Fibroblast of upper back skin (primary cell): Measurements from ENCODE around the gene NAA20.
"Not testable (repeated sequence)": the region's sequence is repeated elsewhere in the genome, so short reads cannot be mapped to it uniquely, and the experiment has no call there.

ENCODE experiments used
- DNase-seq: peaks from one replicate; pipeline ENCODE4 v3.0.0-alpha.2; 2013

Gene NAA20

DNA sequence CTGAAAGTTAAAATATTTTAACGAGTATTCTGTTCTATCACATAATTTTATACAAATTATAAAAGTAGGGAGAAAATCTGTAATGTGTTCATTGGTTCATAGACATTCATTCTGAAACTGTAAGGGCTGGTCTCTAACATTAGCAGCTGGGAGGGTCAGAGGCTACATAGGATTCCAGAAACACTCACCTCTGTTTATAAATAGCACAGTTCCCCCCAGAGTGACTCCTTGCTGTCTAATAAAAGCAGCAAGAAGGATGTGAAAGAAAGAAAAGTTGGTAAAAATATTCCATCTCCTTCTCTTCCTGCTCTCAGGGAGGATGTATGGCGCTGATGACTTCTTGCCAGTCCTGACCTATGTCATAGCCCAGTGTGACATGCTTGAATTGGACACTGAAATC, 25.3 kb upstream of the NAA20 start:
- DNase-seq, result no peak

DNA sequence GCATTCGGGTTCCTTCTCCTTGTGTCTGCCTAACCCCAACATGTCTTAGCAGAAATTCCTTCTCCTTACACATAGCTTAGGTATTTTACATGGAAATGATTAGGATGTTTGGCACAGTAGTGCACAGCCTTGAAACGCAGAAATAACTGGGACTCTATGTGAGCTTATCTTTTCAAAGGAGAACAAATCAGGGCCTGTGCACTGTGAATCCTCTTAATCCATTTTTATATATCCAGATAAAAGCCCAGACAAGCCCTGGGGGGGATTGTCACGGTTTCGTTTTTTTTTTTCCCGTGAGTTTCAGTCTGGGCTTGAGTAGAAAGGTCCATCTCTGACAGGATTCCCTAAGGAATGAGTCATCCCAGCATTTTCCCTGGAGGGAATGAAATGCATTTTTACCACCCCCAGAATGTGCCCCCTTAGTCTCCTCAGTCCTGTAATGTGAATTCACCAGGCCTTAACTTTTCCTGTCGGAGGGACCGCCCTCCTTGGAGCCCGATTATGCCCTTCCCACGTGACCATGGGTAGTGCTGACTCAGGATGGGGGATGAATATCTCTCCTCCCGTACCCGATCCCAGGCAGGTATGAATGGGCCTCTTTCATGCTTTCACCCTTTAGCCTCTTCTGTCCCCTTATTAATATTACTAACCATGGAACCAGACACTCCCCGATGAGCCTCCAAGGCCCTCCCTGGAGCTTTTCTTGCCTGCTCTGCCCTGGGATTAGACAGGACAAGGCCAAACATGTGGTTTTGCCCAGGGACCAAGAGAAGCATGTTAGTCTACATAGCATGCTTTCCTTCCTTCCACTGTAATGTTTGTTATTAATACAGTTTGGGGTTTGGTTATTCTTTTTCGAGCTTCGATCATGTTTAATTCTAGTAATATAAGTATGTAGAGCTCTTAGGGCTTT, 23.9 kb upstream of the NAA20 start:
- DNase-seq, result peak; percentile 95

DNA sequence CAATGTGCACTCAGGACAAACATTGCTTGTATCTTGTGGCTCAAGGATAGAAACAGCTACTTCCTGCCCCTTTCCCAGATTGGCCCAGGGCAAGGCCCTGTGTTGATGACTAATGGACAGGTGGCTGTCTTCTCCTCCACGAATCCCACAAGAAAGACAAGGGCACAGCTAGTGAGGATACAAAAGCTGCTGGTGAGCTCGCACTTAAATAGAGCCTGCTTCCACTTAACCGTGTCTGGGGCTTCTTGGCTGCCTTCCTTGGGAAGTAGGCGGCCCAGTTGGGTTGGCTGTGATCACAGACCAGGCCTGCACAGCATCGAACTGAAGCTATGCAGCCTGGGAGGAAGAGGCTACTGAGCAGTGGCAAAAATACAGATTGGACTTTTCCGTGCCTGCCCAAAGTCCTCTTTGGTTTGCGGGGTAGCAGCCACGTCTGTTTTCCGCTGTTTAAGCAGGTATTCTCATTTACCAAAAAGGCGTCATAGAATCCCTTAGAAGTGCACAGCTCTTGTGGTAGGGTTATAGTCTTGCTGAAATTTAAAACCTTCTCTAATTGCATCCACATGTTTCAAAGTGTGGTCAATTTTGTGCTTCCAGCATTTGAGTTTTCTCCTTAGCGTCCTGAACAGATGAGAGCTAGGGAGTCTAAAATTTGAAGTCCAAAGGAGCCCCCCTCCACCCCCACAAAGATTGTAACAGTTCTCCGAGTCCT, 23.0 kb upstream of the NAA20 start:
- DNase-seq, result peak; percentile 73

DNA sequence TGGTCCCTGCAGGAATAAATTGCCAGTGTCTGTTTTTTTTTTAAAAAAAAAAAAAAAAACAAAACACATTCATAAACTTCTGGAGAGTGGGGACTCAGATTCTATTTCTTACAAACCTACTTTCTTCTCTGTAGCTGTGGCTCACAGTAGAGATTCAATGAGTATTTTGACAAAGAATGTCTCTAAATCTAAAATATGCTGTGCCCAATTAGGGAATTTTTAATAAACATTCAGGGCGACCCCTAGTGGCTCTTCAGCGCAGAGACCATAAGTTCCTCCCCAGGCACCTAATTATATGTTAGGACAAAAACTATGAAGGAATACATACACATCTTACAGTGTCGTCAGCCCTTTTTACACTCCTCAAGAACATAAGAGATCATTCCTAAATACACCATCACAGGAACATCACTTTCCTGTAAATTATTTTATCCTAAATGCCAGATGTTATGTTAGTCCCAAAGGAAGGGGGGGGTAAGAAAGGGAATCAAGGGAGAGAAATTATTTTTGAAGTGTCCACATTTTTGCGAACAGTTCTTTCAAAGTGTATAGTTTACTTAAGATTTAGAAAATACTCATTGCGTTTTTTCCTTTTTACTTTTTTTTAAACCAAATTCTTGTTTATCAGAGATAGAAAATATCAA, 21.8 kb upstream of the NAA20 start:
- DNase-seq, result peak; percentile 75

DNA sequence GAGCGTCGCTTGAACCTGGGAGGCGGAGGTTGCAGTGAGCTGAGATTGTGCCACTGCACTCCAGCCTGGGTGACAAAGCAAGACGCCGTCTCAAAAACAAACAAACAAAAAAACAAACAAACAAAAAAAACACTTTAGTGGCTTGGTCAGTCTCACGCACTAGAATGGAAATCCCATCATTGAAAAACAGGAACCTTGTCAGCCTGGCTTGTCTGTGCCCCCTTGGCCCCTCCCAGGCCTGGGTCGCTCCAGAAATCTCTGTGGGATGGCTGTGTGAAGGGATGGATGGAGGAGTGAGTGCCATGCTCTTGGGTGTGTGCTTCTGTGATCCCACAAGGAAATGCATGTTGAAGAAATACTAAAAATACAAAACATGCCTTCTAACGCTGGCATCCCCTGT, 20.9 kb upstream of the NAA20 start:
- DNase-seq, result no peak

DNA sequence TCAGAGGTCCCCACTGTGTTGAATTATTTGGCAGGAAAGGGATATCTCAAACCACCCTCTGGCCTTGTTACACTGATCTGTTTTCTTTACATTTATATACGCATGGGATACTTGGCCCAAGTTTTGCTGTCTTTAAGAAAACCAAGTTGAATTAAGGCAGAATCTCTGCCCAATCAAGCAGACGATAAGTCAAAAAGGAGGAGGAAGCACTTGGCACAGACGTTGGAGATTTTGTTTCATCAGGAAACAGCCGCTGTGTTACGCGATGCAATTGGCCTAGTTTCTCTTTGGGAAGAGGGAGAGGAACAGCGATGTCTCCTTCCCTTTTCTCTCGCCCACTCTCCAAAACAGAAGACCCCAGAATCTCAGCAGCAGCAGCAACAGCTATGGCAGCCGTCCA, 20.2 kb upstream of the NAA20 start:
- no peak for DNase-seq

- no peak for DNase-seq
These were observed 18.0 kb upstream of the NAA20 start for GRCh38 chr20:19998990-19999705.

DNA sequence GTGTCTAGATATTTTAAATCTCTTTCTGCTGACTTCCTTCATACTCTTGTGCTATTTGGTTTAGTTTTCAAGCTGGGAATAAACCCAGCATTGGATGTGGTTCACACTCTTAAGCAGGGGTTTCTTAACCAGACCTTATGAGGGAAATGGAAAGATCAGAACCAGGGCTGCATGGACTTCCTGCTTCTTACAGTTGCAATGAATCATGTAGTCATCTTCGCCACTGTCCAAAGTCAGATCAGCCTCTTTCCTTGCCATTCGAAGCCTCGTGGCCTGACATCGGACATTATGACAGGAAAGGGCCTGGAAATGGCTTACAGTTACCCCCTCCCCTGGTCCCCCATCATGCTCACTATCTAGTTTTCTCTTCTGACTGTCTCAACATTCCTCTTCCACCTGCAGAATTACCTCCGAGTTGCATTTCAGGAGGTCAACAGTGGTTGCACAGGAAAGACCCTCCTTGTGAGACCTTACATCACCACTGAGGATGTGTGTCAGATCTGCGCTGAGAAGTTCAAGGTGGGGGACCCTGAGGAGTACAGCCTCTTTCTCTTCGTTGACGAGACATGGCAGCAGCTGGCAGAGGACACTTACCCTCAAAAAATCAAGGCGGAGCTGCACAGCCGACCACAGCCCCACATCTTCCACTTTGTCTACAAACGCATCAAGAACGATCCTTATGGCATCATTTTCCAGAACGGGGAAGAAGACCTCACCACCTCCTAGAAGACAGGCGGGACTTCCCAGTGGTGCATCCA, 16.8 kb upstream of the NAA20 start:
- no peak for DNase-seq

DNA sequence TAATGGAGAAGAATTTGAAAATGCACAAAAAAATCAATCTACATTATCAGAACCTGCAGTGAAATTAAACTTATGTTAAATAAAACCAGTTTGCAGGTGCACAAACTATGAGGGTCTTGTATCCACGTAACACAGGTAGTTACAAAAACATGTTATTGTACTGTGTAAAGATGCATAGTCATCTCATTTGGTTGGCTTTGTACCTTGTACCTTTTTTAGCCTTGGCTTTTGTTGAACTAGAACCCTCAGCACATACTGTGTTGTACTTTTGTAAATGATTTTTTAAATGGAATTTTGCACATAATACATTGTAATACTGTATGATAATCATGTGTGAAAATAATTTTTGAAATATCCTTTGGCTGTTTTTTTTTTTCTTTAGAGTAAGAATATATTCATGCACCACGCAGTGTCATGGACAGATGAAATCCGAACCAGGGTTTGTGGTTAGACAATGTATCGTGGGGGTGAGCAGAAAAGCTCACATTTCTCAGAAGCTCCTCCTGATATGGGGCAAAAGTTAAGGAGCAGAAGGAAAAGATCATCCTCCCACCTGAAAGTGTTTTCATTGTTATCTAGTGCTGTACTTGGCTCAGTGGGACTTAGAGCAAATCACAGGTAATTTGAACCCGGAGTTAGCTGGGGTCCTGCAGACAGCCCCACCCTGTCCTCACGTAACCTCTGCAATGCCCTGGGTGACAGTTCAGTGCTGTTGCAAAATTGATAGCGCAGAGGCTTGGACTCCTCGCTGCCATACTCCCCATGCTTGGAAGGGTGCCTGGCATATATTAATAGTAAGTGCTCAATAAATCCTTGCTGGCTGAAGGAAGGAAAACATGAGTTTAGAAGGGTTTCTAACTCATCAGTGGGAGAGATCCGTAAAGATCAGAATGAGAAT, 14.8 kb upstream of the NAA20 start:
- peak; percentile 40 for DNase-seq

DNA sequence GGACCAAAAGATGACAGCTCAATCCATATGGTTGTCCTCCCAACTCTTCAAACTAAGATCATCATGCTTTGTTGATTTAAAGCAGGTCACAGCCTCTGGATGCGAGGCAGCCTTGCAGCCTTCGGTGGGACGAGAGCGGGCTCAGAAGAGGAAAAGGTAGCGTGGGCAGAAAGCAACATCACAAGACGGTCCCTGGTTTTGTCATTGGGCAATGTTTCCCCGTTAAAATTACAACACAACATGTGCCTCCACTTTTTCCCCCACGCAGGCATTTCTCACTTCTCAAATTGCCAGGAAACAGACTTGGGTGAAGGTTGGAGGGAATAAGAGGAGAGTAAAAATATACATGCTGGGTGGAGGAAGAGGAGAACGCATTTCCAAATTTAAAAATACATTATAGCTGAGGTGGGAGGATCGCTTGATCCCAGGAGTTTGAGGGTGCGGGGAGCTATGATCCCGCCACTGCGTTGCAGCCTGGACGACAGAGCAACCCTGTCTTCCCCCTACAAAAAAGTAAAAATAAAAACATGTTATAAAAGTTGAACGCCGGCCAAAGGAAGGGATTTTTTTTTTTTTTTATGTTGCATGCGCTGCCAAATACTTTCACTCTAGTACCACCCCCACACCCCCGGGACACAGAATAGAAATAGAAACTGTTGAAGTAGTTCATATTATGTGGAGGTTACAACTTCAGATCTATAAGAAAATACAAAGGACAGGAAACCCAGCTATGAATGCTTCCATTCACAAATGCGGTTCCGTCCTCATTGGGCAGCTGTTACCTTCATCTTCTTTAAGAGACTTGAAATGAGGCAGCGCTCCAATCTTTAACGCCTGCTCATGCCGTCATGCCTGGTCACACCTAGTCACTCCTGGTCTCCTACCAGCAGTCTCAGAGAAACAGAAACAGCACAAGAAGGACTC, 13.9 kb upstream of the NAA20 start:
- peak; percentile 33 for DNase-seq

DNA sequence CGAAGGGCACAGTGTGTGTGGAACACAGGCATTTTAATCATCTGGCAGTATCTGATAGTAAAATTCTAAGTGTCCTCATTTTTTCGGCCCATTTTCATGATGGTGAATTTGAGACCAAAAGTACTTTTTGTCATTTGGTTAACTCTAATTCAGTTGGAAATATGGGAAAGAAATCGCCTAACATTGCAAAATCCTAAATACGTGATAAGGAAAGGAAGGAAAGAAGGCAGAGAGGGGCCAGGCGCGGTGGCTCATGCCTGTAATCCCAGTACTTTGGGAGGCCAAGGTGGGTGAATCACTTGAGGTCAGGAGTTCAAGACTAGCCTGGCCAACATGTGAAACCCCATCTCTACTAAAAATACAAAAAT, 13.2 kb upstream of the NAA20 start:
- DNase-seq, result not testable (repeated sequence)

DNA sequence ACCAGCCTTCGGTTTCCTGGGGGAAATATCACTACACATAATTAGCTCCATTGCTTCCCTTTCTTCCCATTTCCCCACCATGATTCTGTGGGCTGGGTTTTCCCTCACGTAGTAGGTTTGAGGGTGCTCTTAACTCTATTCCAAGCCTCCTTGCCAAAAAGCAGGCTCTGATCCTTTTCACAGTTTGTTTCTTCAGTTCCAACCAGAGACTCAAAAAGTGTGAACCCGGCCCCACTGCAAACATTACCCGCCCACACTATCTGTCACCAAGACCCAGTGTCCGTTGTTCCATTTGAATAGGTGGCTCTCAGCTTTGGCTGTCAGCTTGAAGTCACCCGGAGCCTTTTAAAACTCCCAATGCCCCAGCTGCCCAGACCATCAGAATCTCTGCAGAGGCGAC, 11.8 kb upstream of the NAA20 start:
- DNase-seq, result no peak

DNA sequence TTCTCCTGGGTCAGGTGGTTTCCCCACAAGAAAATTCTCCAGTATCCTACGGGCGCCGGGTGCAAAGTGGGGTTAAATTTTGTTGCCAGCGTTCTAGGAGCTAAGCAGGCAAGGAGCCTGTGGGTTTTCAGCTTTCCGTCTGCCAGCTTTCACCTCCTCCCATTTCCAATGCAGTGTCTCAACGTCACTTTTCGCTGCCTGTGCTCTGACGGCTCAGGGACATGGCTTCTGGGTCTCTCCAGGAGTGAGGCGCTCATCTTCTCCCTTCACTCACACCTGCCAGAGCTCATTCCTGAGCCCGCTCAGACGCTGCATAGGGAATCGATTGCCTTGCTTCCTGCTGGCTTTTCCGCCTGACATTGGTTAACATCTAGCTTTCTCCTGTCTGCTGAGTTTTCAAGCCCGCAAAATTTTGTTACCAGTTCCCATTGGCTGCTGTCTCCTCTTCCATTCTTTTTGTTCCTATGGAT, 7.3 kb upstream of the NAA20 start:
- DNase-seq, result no peak

GRCh38 chr20:20010639-20011500, 6.3 kb upstream of the NAA20 start:
- peak; percentile 31 for DNase-seq

DNA sequence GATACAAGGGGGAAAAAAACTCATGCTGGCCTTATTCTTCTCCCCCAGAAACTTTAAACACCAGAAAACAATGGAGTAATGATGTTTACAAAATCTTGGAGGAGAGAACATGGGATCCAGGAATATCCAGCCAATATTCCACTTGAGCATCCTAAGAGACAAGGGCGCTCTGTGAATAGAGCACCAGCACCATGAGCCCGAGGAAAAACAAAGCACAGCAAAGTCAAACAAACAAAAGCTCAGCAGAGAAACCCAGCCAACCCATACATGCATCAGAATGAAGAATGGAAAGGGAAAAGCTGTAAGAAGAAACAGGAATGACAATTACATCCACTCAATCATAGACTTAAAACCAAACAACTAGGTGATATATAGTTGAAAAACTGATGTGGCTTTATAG, 4.6 kb upstream of the NAA20 start:
- DNase-seq, result no peak

DNA sequence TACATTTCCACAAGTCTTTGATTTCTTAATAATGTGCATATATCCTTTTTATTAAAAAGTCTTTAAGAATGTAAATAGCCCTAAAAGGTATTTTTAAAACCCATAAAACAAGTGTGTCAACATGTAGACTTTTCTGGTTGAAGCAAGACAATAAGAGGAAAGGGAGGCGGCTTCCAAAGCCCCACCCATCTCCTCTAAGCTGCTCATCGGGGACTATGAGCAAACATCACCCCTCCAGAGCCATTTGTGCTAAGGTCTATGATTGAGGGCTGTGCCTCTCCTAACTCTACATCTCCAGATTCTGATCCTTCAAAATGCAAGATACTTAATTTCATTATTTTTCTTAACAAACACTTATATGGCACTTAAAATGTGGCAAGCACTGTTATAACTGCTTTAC, 2.5 kb upstream of the NAA20 start:
- DNase-seq, result no peak

DNA sequence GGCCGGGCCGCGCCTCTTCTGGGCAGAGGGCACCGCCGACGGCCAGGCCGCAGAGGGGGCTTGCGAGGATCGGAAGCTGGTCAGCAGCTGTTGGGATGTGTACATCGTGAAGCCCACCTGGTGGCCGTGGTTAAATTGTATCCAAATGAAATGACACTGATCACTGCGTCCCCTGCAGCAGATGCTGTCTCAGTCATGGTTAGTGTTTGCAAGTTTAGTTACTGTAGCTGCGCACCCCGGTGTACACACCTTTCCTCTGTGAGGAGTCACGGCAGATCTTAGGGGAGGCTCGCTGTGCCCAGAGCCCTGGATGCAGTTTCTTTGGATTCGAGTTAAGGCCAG, 653 bp downstream of the NAA20 start:
- DNase-seq, result no peak

DNA sequence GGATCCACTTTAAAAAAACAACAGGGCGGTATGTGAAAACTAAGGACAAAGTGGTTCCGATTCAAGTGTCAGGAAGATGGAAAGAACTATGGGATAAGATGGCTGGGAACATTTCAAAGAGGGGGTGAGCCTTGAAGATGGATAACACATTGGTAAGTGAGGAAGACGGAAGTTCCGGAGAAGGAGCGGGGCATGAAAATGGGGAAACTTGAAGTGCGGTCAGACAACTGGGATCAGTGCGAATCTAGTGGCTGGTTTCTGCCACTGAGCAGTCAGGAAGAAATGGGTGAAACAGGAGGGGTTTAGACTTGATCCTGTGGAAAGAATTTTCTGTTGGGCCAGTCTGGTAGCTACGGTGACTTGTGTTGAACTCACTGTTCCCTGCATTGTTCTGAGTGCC, 1.2 kb downstream of the NAA20 start:
- no peak for DNase-seq

- DNase-seq, result no peak
These were observed 2.0 kb downstream of the NAA20 start for GRCh38 chr20:20019123-20019522.
